Nucleus accumbens (tissue), 56 donors: Measurements from ENCODE around the gene CASZ1.

ENCODE experiments used
- DNase-seq, 56 donors: peaks; one replicate each; lab custom pipeline; 2025; lab: John Stamatoyannopoulos, UW

The CASZ1 gene

DNA sequence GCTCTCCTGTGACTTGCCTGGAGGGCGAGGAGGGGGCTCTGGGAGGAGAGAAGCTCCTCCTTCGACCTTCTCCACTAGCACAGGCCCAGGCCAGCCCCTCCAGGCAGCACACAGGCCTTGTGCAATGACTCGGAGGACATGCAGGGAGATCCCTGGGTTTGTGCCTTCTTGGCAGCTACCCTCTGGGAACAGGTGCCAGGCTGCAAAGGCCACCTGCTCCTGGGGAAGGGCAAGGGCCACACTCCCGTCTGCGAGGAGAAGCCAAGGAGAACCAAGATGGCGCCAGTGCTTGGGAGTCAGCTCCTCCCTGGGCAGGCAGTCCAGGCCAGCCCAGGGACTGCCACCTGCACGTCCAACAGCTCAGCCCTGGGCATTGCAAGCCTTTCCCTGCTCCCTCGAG, 15.3 kb downstream of the CASZ1 start:
- DNase-seq: no peak

DNA sequence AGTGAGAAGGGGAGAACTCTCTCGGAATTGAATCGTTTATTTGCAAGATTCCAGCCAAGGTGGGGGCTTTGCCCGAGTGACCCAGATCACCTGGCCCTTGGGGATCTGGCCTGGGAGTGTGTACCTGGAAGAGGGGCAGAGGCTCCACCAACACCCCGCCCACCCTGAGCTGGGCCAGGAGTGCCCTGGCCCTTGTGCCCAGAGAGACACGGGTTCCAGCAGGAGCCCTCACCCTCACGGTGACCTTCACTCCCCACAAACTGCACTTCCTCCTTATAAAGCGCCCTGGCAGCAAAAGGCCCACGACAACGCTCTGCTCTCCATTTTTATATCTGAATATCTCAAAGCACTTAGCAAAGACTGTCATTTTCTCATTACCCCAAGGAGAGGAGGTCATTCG, 16.6 kb downstream of the CASZ1 start:
- no peak for DNase-seq

DNA sequence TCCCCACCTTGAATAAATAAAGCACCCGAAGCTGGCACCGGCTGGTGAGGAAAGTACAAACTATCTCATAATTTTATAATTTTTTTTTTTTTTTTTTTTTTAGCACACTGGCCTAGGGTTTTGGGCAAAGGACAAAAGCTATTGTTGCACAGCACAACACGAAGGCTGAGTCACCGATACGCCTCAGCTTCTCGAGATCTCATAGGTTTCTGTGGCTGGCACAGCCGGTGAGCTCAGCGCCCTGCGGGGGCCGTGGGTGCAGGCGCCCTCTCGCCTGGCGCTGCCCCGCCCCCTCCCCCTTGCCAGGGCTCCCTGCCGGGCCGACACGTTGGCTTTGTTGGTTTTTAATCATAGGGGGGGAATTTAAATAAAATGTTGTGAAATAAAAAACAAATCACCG, 17.2 kb downstream of the CASZ1 start:
- DNase-seq: peak in 10 of 56 donors; percentile 7 to 60 (median 22)

DNA sequence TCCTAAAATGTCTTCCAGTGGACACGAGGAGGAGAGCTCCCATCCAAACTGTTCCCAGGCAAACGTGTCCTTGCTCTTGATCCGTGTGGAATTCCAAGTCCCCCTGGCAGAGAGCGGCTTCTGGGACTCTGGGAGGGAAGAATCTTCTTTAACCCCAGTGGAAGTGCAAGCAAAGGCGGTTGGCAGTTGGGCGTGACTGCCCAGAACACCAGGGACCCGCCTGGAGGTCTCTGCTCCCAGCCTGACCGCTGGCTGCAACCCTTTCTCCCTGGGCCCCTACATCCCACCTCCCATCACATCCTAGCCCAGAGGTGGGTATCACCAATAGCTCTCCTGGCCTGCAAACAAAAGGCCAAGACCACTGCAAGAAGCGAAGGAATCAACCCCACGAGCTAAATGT, 17.8 kb downstream of the CASZ1 start:
- no peak for DNase-seq

DNA sequence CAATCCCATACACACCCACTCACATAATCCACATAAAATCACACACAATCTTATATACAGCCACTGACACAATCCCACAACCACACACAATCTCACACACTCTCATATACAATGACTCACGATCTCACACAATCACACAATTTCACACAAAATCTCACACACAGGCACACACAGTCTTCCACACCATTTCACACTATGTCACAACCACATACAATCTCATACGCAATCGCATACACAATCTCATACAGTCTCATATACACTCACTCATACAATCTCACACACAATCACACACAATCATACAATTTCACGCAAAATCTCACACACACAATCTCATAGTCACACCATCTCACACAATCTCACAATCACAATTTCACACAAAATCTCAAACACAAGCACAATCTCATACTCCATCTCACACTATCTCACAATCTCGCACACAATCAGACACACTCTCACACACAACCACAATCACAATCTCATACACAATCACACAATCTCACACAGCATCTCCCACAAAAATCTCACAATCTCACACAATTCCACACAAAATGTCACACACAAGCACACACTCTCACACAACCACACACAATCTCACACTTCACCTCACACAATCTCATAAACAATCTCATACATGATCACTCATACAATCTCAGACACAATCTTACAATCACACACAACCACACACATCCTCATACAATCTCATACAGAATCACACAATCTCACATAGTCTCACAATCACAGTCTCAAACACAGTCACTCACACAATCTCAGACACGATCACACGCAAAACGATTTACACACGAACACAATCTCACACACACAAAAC, 18.5 kb downstream of the CASZ1 start:
- no peak for DNase-seq

GRCh38 chr1:10776190-10776905, 20.1 kb downstream of the CASZ1 start:
- DNase-seq: peak in 4 of 56 donors; percentile 9 to 18 (median 14)

GRCh38 chr1:10775763-10776162, 20.7 kb downstream of the CASZ1 start:
- DNase-seq: no peak

GRCh38 chr1:10774615-10775310, 21.7 kb downstream of the CASZ1 start:
- peak in 2 of 56 donors; percentile 16 to 38 for DNase-seq

GRCh38 chr1:10773851-10774614, 22.4 kb downstream of the CASZ1 start:
- DNase-seq: no peak

DNA sequence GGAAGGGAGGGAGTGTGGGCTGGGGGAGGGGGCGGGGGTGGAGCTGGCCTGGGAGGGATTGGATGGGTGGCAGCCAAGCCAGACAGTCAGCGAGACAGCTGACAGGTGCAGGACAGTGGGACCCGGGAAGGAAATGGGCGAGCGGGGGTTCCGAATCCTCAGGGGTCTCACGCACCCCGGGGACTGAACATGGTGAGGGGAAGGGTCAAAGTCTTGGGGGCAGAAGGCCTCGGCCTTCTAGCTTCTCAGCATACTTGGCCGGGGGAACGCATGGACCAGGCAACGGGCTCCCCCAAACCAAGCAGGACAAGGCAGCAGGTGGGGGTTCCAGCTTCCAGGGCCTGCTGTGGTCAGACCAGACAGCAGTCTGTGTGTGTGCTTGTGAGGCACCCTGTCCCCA, 23.1 kb downstream of the CASZ1 start:
- DNase-seq: no peak

DNA sequence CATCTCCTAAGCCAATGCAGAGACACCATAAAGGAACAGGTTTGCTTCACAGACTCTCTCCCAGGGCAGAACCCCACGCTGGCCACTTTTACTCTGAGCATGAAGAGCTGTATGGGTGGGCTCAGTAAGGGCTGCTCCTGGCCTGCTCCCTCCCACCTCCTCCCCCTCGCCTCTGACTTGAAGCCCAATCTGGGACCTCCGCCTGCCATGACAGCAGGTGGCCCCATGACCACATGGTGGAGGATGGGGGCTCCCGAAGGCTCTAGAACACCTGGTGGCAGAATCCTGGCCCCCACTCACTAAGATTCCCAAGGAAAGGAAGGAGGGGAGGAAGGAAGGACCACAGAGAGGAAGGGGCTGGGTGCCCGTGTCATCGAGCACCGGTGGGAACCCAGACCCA, 23.7 kb downstream of the CASZ1 start:
- no peak for DNase-seq

DNA sequence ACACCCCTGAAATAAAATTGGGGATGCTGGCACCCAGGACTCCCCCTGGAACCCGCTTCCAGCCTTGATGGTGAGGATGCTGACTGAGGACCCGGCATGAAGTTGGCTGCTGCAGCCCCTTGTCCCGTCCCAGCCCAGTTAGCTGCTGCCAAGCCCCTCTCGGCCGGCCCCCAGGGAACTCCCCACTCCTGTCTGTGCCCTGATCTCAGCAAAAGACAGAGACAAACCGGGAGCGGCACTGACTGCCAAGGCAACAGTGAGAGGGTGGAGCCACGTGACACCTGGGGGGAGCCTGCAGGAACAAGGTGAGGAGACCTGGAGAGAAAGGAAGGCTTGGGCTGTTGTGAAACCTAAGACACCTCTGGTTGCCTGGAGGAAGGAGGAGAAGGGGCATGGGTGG, 24.7 kb downstream of the CASZ1 start:
- DNase-seq: peak in 14 of 56 donors; percentile 4 to 61 (median 25)

GRCh38 chr1:10768552-10768951, 27.9 kb downstream of the CASZ1 start:
- DNase-seq: no peak

- no peak for DNase-seq
Measured at GRCh38 chr1:10767282-10767681, 29.2 kb downstream of the CASZ1 start.

DNA sequence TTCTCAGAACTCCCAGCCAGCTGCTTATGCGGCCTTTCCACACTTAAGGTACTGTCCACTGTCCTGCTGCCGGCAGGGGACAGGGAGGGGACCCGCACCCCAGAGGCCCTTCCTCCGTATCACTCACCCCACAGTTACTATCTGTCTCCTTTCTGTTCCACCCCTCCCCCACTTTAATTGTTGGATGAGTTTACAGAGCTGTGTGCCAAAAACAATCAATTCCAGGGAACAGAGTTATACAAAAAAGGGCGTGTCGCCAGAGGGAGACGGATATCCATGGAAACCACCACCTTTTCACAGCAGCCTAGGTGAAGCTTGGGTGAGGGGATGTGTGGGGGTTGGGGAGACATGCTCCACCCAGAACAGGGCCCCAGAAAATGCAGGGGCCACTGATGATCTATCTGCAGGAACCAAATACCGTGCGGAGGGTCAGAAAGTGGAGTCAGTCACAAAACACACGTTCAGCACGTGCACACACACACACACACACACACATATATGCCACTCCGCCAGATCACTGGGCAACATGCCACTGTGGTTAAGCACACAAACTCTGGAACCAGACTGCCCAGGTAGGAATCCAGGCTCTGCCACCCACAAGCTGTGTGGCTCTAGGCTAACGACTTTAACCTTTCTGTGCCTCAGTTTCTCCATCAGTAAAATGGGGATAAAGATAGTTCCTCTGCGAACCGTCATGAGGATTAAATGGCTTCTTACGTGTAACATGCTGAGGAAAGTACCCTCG, 30.5 kb downstream of the CASZ1 start:
- no peak for DNase-seq

DNA sequence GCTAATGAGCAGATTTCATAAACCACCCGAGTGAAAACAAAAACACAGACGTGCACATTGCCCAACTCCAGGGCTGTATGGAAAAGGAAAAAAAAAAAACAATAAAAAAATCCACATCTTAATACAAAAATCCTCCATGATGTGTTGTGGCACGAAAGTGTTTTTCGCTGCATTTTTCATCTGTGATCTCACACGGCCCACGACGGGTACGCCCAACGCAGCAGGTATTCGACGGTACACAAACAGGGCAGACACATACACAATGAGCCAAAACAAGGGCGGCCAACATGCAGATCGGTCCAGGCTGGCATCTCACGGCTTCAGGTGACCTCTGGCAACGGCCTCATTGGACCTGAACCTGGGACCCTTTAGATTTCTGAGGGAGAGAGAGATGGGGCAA, 31.1 kb downstream of the CASZ1 start:
- no peak for DNase-seq

DNA sequence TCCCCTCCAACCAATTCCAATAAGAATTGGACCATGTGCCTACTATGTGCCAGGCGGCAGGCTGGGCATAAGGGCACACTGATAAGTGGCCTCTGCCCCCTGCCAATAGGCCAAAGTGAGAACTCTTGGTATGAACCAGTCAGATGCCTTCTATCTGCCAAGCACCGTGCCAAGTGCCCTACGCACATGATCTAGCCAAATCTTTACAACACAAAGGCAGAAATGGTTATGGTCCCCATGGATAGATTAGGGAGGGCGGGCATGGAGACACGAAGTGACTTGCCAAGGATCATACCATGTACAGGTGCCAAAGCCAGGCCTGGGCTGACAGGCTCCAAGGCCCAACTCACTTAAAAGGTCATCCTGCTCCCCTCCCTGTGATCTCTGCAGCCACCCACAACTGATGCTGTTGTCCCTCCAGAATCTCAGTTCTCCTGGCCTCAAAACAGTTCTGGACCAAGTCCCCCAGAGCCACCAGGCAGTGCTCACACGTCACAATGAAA, 32.1 kb downstream of the CASZ1 start:
- DNase-seq: no peak

GRCh38 chr1:10762875-10763274, 33.6 kb downstream of the CASZ1 start:
- no peak for DNase-seq

DNA sequence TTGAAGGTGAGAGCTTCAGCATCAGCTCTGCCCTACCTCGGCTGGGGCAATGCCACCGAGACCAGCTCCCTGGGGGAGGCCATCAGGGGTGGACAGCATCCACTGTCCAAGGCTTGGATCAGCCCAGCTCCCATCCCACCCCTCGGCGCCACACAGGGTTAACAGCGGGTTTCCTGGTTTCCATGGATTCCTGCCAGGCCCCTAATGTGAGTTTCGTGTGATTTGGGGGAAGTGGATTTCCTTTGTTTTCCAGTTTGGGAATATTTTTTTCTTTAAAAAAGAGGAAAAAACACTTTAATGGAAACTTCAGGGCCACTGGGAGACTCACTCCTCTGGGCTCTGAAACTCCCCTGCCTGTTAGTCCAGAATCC, 34.3 kb downstream of the CASZ1 start:
- no peak for DNase-seq
